ENCODE measurements around the gene TCF7L1.
"Not testable (repeated sequence)": the region's sequence is repeated elsewhere in the genome, so short reads cannot be mapped to it uniquely, and the experiment has no call there.

The TCF7L1 gene

DNA sequence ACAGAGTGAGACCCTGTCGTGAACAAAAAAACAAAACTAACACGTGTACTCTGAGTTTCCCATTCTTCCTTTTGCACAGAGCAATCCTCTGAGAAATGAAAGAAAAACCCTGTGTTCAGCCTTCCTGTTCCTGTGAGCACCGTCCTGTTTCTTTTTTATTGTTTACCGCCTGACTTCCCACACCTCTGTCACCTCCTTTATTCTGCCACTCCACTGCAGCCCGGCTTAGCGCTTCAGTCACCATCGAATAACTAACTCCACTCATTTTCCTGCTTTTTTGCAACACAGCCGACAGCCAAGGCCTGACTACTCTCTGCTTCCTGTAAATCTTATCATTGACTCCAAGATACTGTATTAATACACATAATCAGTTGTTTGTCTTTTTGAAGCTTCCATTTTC is 153.7 kb downstream of the TCF7L1 start:
- DNase-seq (ENCODE audit: low spot score), result no peak

DNA sequence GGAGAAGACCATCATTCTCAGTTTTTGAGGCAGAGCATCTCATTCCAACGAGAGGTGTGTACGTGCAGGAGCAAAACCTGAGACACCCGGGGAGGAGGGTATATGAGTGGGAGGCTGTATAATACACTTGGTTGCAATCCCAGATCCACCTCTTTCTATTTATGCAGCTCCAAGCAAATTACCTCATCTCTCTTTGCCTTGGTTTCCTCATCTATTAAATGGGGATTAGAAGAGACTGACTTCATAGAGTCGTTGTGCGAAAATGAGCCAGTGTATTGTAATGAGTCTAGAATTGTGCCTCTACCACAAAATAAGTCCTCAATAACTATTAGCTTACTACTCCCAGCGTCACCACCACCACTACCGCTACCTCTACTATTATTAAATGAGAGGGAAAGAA is 154.5 kb downstream of the TCF7L1 start:
- DNase-seq (ENCODE audit: low spot score), result no peak

DNA sequence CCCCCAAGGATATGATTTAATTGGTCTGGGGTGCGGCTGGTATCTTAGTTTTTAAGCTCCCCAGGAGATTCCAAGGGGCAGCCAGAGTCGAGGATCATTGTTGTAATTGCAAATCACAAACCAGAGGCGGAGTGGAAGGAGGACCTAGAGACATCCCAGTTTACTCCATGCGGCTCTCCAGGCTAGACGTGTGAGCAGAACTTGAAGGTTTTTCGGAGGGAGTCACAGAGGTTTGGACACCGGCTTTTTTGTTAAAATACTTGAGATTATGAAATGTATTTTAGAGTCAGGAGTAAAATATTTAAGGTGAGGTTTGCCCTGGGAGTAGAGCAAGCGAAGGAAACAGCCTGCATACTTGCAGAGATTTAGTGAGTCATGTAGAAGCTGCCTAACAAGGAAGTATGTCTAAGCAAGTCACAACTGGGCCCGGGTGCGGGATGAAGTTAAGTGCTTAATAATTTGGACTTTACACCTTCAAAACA is 155.1 kb downstream of the TCF7L1 start:
- no peak for DNase-seq (ENCODE audit: low spot score)

DNA sequence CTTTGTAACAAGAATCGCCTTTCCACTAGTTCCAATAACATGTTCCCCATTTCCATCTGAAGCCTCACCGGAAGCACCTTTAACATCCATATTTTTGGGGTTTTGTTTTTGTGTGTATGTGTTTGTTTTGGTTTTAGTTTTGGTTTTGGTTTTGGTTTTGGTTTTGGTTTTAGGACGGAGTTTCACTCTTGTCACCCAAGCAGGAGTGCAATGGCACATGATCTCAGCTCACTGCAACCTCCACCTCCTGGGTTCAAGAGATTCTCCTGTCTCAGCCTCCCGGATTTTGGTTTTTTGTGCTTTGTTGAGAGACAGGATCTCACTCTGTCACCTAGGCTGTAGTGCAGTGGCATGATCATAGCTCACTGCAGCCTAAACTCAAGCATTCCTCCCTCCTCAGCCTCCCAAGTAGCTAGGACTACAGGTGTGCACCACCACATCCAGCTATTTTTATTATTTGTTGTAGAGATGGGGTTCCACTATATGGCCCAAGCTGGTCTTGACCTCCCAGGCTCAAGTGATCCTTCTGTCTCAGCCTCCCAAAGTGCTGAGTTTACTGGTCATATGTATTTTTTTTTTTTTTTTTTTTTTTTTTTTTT is 158.3 kb downstream of the TCF7L1 start:
- DNase-seq (ENCODE audit: low spot score), result peak; percentile 44

DNA sequence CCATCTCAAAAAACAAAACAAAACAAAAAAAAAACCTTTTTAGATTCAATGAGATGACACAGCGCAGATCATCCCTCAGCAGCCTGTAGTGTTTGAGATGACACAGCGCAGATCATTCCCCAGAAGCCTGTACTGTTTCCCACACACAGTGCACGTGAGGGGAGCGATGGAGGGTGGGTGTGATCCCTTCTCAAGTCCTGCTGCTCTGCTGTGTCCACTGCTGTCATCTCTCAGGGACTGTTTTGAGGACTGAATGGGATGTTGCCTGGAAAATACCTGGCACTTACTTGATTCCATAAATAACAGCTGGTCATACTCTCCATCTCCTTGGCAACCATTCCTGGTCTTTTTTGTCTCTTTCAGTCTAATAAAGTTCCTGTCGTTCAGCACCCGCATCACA is 168.9 kb downstream of the TCF7L1 start:
- DNase-seq (ENCODE audit: low spot score), result no peak

DNA sequence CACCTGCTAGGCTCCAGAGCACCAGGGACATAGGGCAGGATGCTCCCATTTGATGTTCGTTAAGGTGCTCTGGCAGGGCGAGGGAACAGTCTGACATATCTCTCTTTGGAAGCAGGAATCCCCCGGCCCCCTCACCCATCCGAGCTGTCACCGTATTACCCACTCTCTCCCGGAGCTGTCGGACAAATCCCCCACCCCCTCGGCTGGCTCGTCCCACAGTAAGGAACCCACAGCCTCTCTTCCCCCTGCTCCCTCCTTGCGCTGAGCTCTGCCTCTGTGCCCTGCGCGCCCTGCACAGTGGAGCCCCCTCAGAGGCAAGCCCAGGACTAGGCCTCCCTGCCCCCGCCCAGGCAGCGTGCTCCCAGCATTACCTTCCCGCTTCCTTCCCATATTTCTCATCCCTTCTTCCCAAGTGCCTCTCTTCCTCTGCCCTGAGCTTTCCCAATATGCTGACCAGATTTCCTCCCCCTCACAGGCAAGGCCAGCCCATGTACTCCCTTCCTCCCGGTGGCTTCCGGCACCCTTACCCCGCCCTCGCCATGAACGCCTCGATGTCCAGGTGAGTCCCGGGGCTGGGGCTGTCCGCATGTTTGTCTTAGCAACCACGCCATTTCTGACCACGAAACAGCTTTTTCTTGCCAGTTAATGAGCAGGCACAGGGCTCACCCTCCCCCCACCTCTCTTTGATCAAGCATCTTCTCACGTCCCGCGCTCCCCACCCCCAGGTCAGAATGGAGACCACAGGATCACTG is 170.8 kb downstream of the TCF7L1 start:
- DNase-seq (ENCODE audit: low spot score), result no peak

DNA sequence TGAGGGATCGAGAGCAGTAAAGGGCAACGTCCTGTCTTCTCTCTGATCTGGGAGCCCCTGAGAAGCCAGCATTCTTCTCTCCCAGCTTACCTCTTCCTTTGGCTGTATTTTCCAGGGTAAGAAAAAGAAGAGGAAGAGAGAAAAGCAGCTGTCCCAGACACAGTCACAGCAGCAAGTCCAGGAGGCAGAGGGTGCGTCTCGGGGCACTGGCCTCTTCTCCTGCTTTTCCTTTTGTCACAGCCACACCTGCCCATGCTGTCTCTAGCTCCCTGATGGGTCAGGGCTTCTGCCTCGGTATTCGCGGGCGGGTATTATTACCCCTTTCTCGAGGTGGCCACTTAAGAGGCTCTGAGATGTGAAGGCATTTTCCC is 174.3 kb downstream of the TCF7L1 start:
- no peak for DNase-seq (ENCODE audit: low spot score)

DNA sequence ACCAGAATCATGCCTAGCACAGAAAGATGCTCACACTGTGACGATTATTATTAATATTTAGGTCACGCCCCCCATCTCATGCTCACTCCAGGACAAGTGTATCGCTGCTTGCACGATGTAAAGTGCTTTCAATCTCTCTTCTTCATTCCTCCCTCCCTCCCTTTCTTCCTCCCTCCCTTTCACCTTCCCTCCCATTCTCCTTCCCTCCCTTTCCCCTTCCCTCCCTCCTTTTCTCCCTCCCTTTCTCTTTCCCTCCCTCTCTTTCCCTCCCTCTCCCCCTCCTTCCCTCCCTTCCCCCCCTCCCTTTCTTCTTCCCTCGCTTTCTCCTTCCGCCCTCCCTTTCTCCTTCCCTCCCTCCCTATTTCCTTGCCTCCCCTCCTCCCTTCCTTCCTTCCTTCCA is 175.0 kb downstream of the TCF7L1 start:
- DNase-seq (ENCODE audit: low spot score), result no peak

DNA sequence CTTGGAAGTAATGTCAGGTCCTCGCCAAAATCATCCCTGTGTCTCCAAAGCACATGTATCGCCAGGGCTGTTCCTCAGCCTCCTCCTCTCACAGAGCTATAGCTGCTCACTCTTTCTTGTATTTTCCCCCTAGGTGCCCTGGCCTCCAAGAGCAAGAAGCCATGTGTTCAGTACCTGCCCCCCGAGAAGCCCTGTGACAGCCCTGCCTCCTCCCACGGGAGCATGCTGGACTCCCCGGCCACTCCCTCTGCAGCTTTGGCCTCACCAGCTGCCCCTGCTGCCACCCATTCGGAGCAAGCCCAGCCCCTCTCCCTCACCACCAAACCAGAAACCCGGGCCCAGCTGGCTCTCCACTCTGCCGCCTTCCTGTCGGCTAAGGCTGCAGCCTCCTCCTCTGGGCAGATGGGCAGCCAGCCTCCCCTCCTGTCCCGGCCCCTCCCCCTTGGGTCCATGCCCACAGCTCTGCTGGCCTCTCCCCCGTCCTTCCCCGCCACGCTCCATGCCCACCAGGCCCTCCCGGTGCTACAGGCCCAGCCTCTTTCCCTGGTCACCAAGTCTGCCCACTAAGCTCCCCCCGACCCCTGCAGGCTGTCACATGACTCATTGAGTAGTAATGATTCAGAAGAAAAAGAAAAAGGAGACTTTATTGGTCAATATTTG is 175.8 kb downstream of the TCF7L1 start:
- no peak for DNase-seq (ENCODE audit: low spot score)

DNA sequence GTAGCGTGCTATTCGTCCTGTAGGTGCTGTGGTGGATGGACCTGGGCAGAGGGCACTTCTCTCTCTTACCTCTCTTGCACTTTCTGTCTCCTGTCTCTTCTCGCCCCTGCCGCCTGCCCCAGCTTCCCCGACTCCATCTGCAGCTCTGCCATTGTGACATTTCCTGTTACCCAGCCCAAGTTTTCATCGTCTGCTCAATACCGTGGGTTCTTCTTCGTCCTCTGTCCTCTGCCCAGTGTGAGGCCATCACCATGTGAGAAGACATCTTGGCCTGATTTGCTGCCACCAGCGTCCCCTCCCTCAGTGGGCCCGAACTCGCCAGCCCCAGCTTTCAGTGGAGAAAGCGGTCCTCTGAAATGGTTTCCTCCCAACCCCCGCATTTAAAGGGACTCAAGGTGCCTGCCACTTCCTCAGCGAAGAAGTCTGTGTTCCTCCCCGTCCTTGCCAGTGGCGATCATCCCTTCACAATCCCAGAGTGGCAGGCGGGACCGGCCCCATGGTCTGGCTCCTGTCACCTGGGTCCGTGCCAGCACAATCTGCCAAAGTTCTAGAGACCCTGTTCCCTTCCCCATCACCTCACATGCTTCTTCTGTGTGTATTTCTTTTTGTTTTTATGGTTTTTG is 176.6 kb downstream of the TCF7L1 start:
- DNase-seq (ENCODE audit: low spot score), result no peak

DNA sequence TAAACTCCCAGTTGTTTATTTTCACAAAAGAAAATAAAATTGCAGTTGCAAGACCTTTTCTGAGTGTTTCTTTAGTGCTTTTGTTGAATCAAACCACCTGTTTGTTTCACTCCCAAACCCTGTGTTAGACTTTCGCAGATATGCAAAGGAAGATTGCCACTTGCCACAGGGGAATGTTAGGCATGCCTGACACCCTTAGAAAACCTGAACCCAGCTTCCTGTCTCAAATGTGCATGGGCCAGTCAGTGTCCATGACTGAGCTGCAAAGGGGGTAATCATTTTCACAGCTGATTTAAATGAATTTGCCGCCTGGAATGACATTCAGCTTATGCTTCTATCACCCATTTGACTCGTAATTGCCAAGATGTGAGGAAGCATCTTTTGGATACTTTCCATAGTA is 177.1 kb downstream of the TCF7L1 start:
- no peak for DNase-seq (ENCODE audit: low spot score)

DNA sequence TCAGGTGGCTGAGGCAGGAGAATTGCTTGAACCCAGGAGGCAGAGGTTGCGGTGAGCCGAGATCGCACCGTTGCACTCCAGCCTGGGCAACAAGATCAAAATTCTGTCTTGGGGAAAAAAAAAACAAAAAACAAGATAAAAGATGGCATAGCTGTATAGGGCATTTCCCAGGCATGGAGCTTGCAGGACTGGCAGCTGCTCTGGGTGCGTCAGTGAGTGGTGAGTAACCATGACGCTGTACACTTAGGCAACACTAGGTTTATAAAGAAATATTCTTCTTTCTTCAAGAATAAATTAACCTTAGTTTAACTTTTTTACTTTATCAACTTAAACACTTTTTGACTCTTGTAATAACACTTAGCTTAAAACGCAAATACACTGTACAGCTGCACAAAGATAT is 179.2 kb downstream of the TCF7L1 start:
- no peak for DNase-seq (ENCODE audit: low spot score)

DNA sequence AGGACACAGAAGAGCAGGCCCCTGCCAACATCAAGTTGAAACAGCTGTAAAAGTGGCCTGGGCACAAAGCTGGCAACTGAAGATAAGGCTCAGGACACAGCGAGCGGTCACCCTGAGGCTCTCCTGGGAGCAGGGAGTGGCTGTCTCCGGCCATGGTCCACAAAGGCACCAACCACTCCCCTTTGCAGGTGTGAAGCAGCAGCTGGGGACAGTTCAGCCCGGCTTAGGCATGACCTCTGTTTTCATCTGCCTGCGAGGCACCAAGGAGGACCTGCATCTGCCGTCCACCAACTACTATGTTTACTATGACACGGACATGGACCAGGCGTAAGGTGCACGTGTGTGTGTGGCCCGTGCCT is 181.7 kb downstream of the TCF7L1 start:
- no peak for DNase-seq (ENCODE audit: low spot score)

DNA sequence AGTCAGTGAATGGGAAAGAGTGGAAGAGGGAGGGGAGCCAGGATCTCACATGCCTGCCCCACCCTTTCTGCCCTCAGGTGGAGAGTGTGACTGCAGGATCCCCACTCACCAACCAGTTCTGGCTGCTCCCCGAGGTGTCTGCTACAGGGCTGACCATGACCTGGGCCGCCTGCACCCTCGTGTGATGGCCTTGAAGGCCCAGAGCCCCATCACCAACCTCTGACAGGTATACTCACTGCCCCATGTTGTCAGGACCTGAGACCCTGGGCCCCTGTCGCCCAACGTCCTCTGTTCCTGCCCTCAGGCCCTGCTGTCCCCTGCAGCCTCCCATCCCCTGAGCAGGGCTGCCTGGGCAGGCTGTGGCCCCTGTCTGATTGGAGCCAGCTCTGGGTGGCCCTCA is 182.7 kb downstream of the TCF7L1 start:
- not testable (repeated sequence) for DNase-seq (ENCODE audit: low spot score)

DNA sequence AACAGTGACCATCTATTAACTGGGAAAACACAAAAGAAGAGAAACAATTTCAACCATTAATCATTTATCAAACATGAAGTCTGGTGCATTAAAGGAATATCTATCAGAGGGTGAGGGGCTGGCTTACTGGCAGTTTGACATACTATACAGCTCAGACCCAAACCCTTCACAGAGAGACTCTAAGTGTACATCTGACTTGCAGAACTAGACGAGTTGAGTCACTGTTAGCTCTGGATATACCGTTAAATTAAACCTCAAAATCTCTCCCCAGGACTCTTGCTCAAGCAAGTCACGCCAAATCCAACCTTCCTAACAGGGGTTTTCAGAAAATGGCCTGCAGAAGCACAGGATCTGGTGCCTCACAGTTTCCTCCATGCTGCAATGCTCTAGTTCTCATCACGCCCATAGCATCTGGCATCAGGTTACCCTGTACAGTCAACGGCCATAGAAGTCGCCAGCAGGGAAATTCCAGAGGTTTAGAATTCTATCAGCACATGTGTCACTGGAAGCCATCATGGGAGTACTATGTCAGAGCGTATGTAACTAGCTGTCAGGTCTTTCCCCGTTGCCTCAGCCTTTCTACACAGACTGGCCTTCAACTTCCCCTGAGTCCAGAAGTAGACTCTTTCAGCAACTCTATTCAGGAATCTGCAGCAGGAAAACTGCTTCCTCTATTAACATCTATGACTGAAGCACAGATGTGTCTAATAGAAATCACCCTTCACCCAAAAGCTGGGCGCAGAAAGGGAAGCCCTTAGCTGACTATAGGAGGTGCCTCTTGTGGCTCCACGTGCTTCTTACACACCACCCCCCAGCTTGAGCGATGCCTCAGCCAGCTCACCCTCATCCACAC is 185.3 kb downstream of the TCF7L1 start:
- no peak for DNase-seq (ENCODE audit: low spot score)

DNA sequence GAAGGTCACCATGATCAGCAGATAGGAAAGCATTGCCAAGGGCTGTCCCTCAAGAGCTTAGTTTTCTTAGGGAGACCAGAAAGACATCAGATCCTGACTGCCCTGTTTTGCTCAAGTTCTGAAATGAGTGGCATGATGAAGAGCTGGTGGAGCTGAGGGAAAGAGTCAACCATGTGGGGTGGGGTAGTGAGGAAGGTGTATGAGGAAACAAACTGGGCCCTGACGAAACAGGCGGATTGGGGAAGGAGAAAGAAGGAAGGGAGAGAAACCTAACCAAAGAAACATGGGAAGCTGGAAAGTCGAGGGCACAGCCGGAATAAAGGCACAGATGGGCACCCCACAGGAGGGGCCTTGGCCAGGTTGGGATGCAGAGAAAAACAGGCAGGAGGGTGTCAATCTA is 186.6 kb downstream of the TCF7L1 start:
- no peak for DNase-seq (ENCODE audit: low spot score)

DNA sequence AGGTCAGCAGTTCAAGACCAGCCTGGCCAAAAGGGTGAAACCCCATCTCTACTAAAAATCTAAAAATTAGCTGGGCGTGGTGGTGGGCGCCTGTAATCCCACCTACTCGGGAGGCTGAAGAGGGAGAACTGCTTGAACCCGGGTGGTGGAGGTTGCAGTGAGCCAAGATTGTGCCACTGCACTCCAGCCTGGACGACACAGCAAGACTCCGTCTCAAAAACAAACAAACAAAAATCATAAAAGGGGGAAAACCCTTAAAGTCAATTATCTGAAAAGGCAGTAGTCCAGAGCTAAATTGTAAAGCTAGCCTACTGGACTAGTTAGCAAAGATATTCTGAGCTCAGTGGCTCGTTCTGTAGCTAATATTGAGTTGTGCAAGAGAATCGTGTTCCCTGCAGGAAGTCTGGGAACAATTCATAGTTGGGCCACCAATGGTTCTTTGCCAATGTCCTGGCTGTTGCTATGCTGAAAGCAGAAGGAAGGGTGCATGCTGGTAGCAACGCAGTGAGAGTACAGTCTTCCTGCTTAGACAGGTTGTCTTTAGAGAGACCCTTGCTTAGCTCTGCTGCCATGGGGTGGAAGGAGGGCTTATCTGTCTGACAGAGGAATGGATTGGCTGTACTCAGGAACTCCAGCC is 190.3 kb downstream of the TCF7L1 start:
- no peak for DNase-seq (ENCODE audit: low spot score)

DNA sequence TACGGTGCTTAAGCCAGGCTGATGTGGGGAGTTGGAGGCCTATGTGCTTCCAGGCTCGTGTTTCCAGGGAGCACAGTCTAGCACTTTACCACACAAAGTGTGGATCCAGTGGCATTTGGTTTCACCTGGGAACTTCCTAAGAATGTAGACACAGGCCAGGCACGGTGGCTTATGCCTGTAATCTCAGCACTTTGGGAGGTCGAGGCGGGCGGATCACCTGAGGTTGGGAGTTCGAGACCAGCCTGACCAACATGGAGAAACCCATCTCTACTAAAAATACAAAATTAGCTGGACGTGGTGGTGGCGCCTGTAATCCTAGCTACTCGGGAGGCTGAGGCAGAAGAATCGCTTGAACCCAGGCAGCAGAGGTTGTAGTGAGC is 190.8 kb downstream of the TCF7L1 start:
- DNase-seq (ENCODE audit: low spot score), result not testable (repeated sequence)

DNA sequence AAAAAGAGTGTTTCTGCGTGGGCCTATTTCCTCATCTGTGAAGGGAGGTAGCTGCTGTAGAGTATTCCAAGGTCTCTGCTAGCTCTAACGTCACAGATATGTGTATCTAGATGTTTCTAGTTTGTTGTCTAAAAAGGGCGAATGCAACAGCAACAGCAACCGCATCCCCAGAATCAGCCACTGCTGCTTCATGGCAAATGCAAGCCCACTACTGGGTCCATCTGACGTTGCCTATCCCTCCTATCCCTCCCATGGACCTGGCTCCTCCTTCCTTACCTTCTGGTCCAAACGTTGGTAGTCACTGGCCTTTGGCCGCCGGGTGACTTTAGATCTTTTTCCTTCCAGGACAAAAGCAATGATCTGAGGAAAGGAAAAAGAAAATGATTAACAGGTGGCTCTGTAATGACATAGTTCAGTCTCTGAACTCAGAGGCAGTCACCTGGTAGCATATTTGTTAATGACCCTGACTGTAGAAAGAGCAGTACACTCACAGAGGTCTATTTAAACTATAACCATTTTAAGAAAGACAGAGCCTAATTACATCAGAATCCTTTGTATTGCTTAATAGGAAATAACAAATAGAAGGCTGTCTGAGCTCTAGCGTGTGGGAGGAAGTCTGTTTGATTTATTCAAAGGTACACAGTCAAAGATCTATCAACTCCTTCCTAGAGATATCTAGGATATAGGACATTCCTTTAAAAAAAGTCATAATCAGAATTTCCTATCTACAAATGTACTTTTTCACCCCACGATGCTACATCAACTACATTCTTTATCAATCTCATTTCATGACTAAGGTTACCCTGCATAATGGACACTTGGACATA is 191.7 kb downstream of the TCF7L1 start:
- no peak for DNase-seq (ENCODE audit: low spot score)

DNA sequence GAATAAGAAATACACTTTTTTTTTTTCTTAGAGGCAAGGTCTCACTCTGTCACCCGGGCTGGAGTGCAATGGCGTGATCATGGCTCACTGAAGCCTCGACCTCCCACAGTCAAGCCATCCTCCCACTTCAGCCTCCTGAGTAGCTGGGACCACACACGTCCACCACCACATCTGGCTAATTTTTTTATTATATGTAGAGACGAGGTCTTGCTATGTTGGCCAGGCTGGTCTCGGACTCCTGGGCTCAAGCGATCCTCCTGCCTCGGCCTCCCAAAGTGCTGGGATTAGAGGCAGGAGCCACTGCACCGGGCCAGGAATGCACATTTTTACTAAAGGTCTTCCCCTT is 192.2 kb downstream of the TCF7L1 start:
- DNase-seq (ENCODE audit: low spot score), result no peak
